GM19395 (cell line): ENCODE results near the gene RXRG.
"Not testable (repeated sequence)": the region's sequence is repeated elsewhere in the genome, so short reads cannot be mapped to it uniquely, and the experiment has no call there.

Experiments used
- ATAC-seq: cut with Tn5 transposase; IDR thresholded peaks from one replicate; pipeline ENCODE4 v1.9.1; 2021; ENCODE audit warnings: mild to moderate bottlenecking, moderate library complexity; ENCODE audit not compliant: unreplicated experiment

The RXRG gene

GRCh38 chr1:165444897-165445370 lies at the start of gene RXRG:
Gene RXRG, minus strand, starts transcription at chr1:165445126. Its CDS starts 233 bp downstream, at chr1:165444893.
- no peak for ATAC-seq

- ATAC-seq, result no peak
These were observed 48.0 kb upstream of the RXRG start for GRCh38 chr1:165492845-165493373.

- no peak for ATAC-seq
These were observed 45.2 kb upstream of the RXRG start for GRCh38 chr1:165490175-165490574.

- no peak for ATAC-seq
These were observed 43.0 kb upstream of the RXRG start for GRCh38 chr1:165487921-165488320.

- no peak for ATAC-seq
These were observed 41.7 kb upstream of the RXRG start for GRCh38 chr1:165486663-165487062.

- ATAC-seq, result no peak
These were observed 40.8 kb upstream of the RXRG start for GRCh38 chr1:165485716-165486115.

- ATAC-seq, result no peak
These were observed 39.6 kb upstream of the RXRG start for GRCh38 chr1:165484532-165484931.

GRCh38 chr1:165483412-165483811 lies 38.5 kb upstream of the RXRG start:
- no peak for ATAC-seq

- no peak for ATAC-seq
These were observed 37.0 kb upstream of the RXRG start for GRCh38 chr1:165481820-165482532.

- ATAC-seq, result no peak
These were observed 31.9 kb upstream of the RXRG start for GRCh38 chr1:165476776-165477175.

GRCh38 chr1:165474196-165474595 lies 29.3 kb upstream of the RXRG start:
- no peak for ATAC-seq

GRCh38 chr1:165473081-165473480 lies 28.2 kb upstream of the RXRG start:
- ATAC-seq, result no peak

GRCh38 chr1:165468726-165469249 lies 23.9 kb upstream of the RXRG start:
- no peak for ATAC-seq

- no peak for ATAC-seq
These were observed 23.3 kb upstream of the RXRG start for GRCh38 chr1:165468253-165468652.

GRCh38 chr1:165467706-165468105 lies 22.8 kb upstream of the RXRG start:
- ATAC-seq, result no peak

- no peak for ATAC-seq
These were observed 19.1 kb upstream of the RXRG start for GRCh38 chr1:165463978-165464377.

- ATAC-seq, result not testable (repeated sequence)
These were observed 14.8 kb upstream of the RXRG start for GRCh38 chr1:165459683-165460082.

GRCh38 chr1:165456861-165457260 lies 11.9 kb upstream of the RXRG start:
- no peak for ATAC-seq

- no peak for ATAC-seq
These were observed 11.2 kb upstream of the RXRG start for GRCh38 chr1:165456114-165456513.

GRCh38 chr1:165455111-165455510 lies 10.2 kb upstream of the RXRG start:
- ATAC-seq, result no peak

GRCh38 chr1:165454091-165454610 lies 9.2 kb upstream of the RXRG start:
- no peak for ATAC-seq
